GM18526 (cell line): ENCODE measurements around the gene EPHA2.

Experiments
- POLR2A ChIP-seq: IDR thresholded peaks from 3 replicates; pipeline ENCODE4 v1.6.1; 2011; ENCODE audit not compliant: insufficient read length; ENCODE audit errors: extremely low read depth

Gene EPHA2

GRCh38 chr1:16189003-16189402 lies 33.1 kb upstream of the EPHA2 start:
- no peak for TF ChIP-seq POLR2A

GRCh38 chr1:16187748-16188401 lies 32.0 kb upstream of the EPHA2 start:
- TF ChIP-seq POLR2A = no peak

GRCh38 chr1:16186655-16187235 lies 30.9 kb upstream of the EPHA2 start:
- TF ChIP-seq POLR2A = no peak

DNA sequence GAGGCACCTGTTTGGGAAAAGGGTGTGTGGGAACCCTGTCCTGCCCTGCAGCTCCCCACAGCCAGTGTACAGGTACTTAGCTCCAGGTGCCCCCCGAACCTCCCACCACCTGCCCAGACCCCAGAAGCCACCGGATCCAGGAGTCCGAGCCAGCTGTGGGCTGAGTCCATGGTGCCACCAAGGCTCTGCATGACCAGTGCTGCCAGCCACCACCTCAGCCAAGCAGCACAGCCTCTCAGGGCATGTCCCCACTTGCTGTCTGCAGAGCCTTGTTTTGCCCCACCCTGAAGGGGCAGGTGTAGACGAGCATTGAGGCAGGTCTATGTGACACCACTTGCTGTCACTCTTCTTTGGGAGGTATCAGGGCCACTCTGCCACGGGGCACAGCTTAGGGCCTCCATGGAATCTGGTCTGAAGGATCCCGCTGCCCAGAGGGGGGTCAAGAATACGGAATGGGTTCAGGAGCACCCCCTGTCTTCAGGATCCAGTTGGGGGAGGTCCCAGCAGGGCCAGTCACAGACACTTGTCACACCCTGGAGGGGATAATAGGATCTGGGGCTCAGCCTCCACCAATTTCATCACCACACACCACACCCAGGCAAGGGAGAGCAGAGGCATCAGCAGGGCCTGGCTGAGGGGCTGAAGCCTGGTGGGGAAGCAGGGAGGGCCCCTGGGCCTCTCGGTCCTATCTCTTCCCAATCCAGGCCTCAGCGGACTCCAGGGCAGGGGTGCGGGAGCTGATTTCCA lies 28.9 kb upstream of the EPHA2 start:
- no peak for TF ChIP-seq POLR2A

- no peak for TF ChIP-seq POLR2A
These were observed 28.1 kb upstream of the EPHA2 start for GRCh38 chr1:16183765-16184556.

- TF ChIP-seq POLR2A = no peak
These were observed 27.3 kb upstream of the EPHA2 start for GRCh38 chr1:16183179-16183578.

DNA sequence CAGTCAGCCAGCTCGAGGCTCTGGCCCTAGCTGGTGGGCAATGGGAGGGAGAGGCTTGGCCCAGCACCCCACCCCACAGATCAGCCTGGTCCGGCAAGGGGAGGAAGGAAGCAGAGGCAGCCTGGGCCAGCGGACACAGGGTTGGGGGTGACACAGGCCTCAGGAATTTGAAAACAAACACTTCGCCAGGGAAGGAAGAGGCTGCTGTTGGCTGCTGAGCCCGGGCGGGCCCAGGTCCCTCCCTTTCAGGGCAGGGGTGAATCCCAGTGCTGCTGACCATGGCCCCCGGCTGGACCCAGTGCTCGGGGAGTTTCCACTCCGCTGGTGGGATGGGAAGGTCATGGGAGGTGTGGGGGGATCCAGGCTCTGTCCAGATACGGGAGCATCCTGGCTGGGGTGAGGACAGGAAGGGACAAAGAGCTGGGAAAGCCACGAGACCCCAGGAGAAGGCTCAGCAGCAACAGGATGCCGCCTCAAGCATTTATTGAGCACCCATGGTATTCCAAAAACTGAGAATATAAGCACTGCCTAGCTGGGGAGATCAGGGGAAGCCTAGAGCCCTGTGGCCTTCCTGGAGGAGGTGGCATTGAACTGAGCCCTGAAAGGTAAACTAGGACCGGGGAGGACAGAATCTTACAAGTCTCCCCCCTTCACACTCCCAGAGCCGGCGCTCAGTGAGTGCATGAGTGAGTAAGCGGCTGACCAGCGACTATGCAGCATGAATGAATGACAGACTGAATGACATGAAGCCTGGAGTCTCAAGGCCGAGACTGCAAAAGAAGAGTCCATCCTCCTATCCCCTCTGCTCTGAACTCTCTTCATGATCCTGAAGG lies 26.2 kb upstream of the EPHA2 start:
- no peak for TF ChIP-seq POLR2A

DNA sequence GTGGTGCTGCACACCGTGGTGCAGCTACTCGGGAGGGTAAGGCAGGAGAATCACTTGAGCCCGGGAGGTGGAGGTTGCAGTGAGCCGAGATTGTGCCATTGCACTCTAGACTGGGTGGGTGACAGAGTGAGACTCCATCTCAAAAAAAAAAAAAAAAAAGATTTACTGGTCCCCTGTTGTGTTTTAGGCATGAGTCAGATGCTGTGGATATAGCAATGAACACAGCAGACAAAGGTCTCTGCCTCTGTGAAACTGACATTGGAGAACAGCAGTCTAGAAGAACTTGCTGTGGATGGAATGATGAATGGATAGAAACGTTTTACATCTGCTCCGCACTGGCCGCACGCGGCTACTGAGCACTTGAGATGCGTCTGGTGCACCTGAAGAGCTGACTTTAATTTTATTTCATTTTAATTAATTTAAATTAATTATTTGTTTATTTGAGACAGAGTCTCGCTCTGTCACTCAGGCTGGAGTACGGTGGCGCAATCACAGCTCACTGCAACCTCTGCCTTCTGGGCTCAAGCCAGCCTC lies 24.5 kb upstream of the EPHA2 start:
- no peak for TF ChIP-seq POLR2A

DNA sequence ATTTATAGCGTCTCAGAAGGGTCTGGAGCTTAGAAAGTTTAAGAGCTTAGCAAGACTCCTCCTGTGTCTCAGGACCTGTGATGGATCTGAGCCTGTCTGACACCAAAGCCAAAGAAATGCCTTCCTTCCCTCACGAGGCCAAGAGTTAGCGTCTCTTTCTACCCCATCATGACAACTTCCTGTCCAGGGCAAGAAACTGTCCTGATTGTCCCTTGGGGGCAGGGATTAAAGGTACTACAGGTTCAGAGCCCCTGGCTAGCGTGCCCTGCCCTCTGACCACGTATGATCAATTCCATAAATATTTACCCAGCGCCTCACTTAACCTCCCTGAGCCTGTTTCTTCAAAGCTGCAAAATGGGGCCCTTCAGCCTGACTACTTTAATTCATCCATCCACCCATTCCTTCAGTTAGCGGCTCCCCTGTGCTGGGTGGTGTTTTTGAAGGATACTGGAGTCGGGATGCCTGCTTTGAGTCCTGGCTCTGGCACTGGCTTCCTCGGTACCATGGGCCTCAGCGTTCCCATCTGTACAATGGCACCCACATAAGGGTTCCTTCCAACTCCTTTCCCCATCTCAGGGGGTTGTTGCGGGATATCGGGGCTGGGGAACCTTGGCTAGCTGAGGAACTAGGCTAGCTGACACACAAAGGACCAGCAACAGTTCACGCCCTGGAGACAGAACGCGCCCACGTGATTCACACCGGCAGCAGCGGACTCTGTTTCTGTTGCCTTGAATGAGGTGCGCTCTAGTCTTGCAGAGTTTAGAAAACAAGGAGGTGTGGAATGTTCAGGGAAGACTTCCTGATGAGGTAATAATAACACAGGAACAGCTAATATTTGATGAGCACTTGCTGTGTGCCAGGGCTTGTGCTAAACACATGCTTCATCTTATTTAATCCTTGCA lies 23.0 kb upstream of the EPHA2 start:
- no peak for TF ChIP-seq POLR2A

GRCh38 chr1:16177306-16177705 lies 21.4 kb upstream of the EPHA2 start:
- TF ChIP-seq POLR2A = no peak

GRCh38 chr1:16176653-16177052 lies 20.8 kb upstream of the EPHA2 start:
- no peak for TF ChIP-seq POLR2A

DNA sequence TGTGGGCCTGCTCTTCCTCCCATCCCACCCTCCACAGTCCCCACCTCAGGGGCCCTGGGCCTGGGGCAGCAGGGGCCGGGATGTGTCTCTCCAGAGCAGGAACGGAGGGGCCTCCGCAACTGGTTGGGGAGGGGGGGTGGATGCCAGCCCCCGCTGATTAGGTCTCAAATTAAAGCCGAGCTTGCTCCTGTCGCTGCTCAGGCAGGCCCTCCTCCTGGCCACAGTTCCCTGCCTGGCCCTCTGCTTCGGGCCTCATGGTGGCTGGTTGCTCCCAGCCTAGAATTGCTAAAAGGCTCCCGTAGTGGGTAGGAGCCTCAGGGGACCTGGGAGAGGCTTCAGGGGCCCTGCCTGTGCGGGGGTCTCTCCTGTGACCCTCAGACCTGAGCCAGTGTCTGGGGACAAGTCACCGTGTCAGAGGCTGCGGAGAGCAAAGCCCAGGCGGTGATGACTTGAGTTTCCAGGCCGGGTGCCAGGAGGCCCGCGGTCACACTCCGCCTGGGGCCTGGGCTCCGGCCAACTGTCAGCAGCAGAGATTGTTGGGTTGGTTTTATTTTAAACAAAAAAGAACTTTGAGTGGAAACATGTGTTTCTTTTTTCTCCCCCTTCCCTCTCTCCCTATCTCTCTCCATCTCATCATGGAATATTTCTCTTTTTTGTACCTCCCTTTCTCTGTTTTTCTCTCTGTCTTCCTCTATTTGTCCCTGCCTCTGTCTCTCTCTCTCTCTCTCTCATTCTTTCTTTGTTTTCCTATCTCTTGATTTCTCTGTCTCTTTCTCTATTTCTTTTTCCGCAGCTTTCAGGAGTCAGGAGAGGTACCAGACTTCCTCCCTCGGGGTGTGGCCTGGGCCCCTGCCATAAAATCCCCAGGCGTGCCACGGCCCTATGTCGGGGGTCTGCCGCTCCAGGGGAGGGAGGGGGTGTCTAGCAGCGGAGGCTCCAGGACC lies 20.0 kb upstream of the EPHA2 start:
- no peak for TF ChIP-seq POLR2A
